T-cell (primary cell): ENCODE results near the gene PADI2. TPM values are rescaled to one million over a fixed set of nuclear protein-coding genes. Genes with fewer than 3 reads are reported as not detected.

Source experiments
- ATAC-seq, 4 experiments: fragments of 200-7000 bp in 3 of 4; fragments of 150-1000 bp in 1 of 4; cut with Tn5 transposase; replicated peaks in 1 of 4; 1 replicate in 3 of 4; 2 replicates in 1 of 4; pipeline ENCODE4 v1.10.0; 2021; ENCODE audit warnings: moderate library complexity in 3 of 4, mild to moderate bottlenecking in 2 of 4, moderate number of reproducible peaks in 1 of 4
- CTCF ChIA-PET, 2 donors: fragments of 300-600 bp; sonication (Branson Sonifier 250); formaldehyde crosslinking; loops; one replicate each; lab custom pipeline; 2022; ENCODE audit warnings: antibody characterized with exemption in 2 of 2; lab: Charles Lee
- POLR2A ChIA-PET, 2 donors: fragments of 300-600 bp; sonication (Branson Sonifier 250); formaldehyde crosslinking; loops; one replicate each; lab custom pipeline; 2022; ENCODE audit warnings: antibody characterized with exemption in 2 of 2; lab: Charles Lee
- DNase-seq, 35 experiments: peaks; one replicate each; pipeline versions ENCODE4 v3.0.0 to v3.0.0-alpha.2; 2013 to 2023
- H3K27ac ChIP-seq: one replicate; pipeline ENCODE4 v1.5.1; 2013; ENCODE audit warnings: low read length
- H3K27me3 ChIP-seq, 2 experiments: replicated peaks in 1 of 2; 1 replicate in 1 of 2; 2 replicates in 1 of 2; pipeline versions ENCODE4 v1.6.1 to v1.7.0; 2013; ENCODE audit warnings: low read length in 1 of 2, mixed read lengths in 1 of 2; ENCODE audit not compliant: control insufficient read depth in 2 of 2, insufficient read depth in 2 of 2; ENCODE audit errors: extremely low read depth in 1 of 2
- H3K36me3 ChIP-seq, 2 donors: 1 replicate in 1 of 2; 2 replicates in 1 of 2; pipeline versions ENCODE4 v1.6.1 to v1.7.0; 2013; ENCODE audit warnings: low read length in 1 of 2; ENCODE audit not compliant: control insufficient read depth in 2 of 2, insufficient read depth in 1 of 2; ENCODE audit errors: extremely low read depth in 1 of 2
- H3K4me1 ChIP-seq, 2 experiments: 1 replicate in 1 of 2; 2 replicates in 1 of 2; pipeline versions ENCODE4 v1.6.1 to v1.7.0; 2013; ENCODE audit warnings: low read length in 2 of 2, mixed read lengths in 1 of 2; ENCODE audit not compliant: insufficient read depth in 2 of 2, control insufficient read depth in 1 of 2; ENCODE audit errors: extremely low read depth in 1 of 2
- H3K4me3 ChIP-seq, 2 donors: 1 replicate in 1 of 2; 2 replicates in 1 of 2; pipeline versions ENCODE4 v1.5.1 to v1.7.0; 2013; ENCODE audit warnings: mild to moderate bottlenecking in 2 of 2, low read length in 1 of 2, moderate library complexity in 1 of 2; ENCODE audit not compliant: control insufficient read depth in 1 of 2; ENCODE audit errors: extremely low read depth in 1 of 2
- H3K9me3 ChIP-seq: 2 replicates; pipeline ENCODE4 v1.7.0; 2013
- H3K27ac Mint-ChIP-seq, 2 donors: one replicate each; pipeline ENCODE4 v1.8.0; 2020 to 2021; ENCODE audit warnings: mild to moderate bottlenecking in 2 of 2, mixed read lengths in 2 of 2
- H3K27me3 Mint-ChIP-seq, 2 donors: one replicate each; pipeline ENCODE4 v1.8.0; 2021 to 2022; ENCODE audit warnings: mixed read lengths in 2 of 2
- H3K36me3 Mint-ChIP-seq: one replicate; pipeline ENCODE4 v1.8.0; 2021; ENCODE audit warnings: mixed read lengths
- H3K4me1 Mint-ChIP-seq, 3 donors: one replicate each; pipeline ENCODE4 v1.8.0; 2020 to 2022; ENCODE audit warnings: mixed read lengths in 3 of 3, mild to moderate bottlenecking in 1 of 3
- H3K4me3 Mint-ChIP-seq, 3 donors: one replicate each; pipeline ENCODE4 v1.8.0; 2020 to 2022; ENCODE audit warnings: mild to moderate bottlenecking in 3 of 3, mixed read lengths in 3 of 3, moderate library complexity in 3 of 3
- H3K9me3 Mint-ChIP-seq, 3 donors: one replicate each; pipeline ENCODE4 v1.8.0; 2020 to 2022; ENCODE audit warnings: mixed read lengths in 3 of 3
- WGBS: methylation state at CpG from one replicate; pipeline ENCODE4 v1.1.5; 2013; ENCODE audit warnings: missing lambda C conversion rate; ENCODE audit not compliant: insufficient coverage; 5-methylcytosine and 5-hydroxymethylcytosine counted together
- total RNA-seq, 35 experiments: library from RNA in 6 of 35; stranded (reverse) in 6 of 35; fragments of 120-200 nt in 1 of 35; gene quantifications; one replicate each; pipeline versions ENCODE4 v1.2.1 to v1.2.4 and lab custom pipeline; 2013 to 2026

Gene PADI2
- total RNA-seq, 5 donors from 2014 or later (not counting 1 experiment from before 2014, with no cell fraction given) = 0.23 to 0.35 (median 0.30) TPM; not detected in 2

- Mint-ChIP-seq H3K36me3 (no peaks in the 10 kb centered on the region), H3K4me3 (no peak overlapping the region), H3K27me3 (peaks cover 2 to 7% of the 10 kb centered on the region in 2 donors), H3K27ac (no peak overlapping the region), H3K9me3 (no peaks in the 10 kb centered on the region), H3K4me1 (no peaks in the 10 kb centered on the region)
- WGBS = 82% methylated on average over 14 of the region's 16 CpGs
- Histone ChIP-seq H3K9me3 (no peaks in the 10 kb centered on the region), H3K4me3 (no peak overlapping the region), H3K27me3 (peaks cover 0 to 12% of the 10 kb centered on the region in 2 experiments), H3K27ac (no peak overlapping the region), H3K36me3 (no peaks in the 10 kb centered on the region), H3K4me1 (no peaks in the 10 kb centered on the region)
- POLR2A ChIA-PET = no interaction called here
- no peak for DNase-seq
- no peak for ATAC-seq
- CTCF ChIA-PET = no interaction called here
These were observed 44.8 kb upstream of the PADI2 start for GRCh38 chr1:17163789-17164666.

GRCh38 chr1:17163371-17163770 is 44.1 kb upstream of the PADI2 start:
- H3K27me3 Mint-ChIP-seq = peaks cover 2 to 7% of the 10 kb centered on the region in 2 donors
- no peaks in the 10 kb centered on the region for H3K36me3 Mint-ChIP-seq
- ChIA-PET CTCF (no interaction called here), POLR2A (no interaction called here)
- H3K4me3 Mint-ChIP-seq = no peak overlapping the region
- H3K9me3 Mint-ChIP-seq = no peaks in the 10 kb centered on the region
- ATAC-seq (no peak), DNase-seq (no peak)
- 100% methylated on average over 3 of the region's 7 CpGs for WGBS
- Histone ChIP-seq H3K9me3 (no peaks in the 10 kb centered on the region), H3K27ac (no peak overlapping the region), H3K4me1 (no peaks in the 10 kb centered on the region), H3K4me3 (no peak overlapping the region), H3K36me3 (no peaks in the 10 kb centered on the region), H3K27me3 (peaks cover 0 to 12% of the 10 kb centered on the region in 2 experiments)
- no peaks in the 10 kb centered on the region for H3K4me1 Mint-ChIP-seq
- no peak overlapping the region for H3K27ac Mint-ChIP-seq

- no peak overlapping the region for H3K27ac Mint-ChIP-seq
- H3K4me3 ChIP-seq = no peak overlapping the region
- H3K4me1 Mint-ChIP-seq = no peaks in the 10 kb centered on the region
- H3K36me3 ChIP-seq = no peaks in the 10 kb centered on the region
- peaks cover 0 to 12% of the 10 kb centered on the region in 2 experiments for H3K27me3 ChIP-seq
- H3K9me3 Mint-ChIP-seq = no peaks in the 10 kb centered on the region
- H3K9me3 ChIP-seq = no peaks in the 10 kb centered on the region
- H3K36me3 Mint-ChIP-seq = no peaks in the 10 kb centered on the region
- H3K4me1 ChIP-seq = no peaks in the 10 kb centered on the region
- ChIA-PET POLR2A (no interaction called here), CTCF (no interaction called here)
- no peak overlapping the region for H3K27ac ChIP-seq
- DNase-seq (no peak), ATAC-seq (no peak)
- 86% methylated on average over 4 of the region's 7 CpGs for WGBS
- H3K27me3 Mint-ChIP-seq = peaks cover 2 to 7% of the 10 kb centered on the region in 2 donors
- no peak overlapping the region for H3K4me3 Mint-ChIP-seq
These were observed 43.7 kb upstream of the PADI2 start for GRCh38 chr1:17162941-17163340.

GRCh38 chr1:17161926-17162800 is 42.9 kb upstream of the PADI2 start:
- ATAC-seq (no peak), DNase-seq (no peak)
- peaks cover 0 to 12% of the 10 kb centered on the region in 2 experiments for H3K27me3 ChIP-seq
- Mint-ChIP-seq H3K4me1 (no peaks in the 10 kb centered on the region), H3K27ac (no peak overlapping the region), H3K9me3 (peaks cover 0 to 7% (median 0%) of the 10 kb centered on the region in 3 donors), H3K4me3 (no peak overlapping the region), H3K27me3 (peaks cover 2 to 4% of the 10 kb centered on the region in 2 donors), H3K36me3 (no peaks in the 10 kb centered on the region)
- H3K27ac ChIP-seq = no peak overlapping the region
- H3K36me3 ChIP-seq = no peaks in the 10 kb centered on the region
- H3K4me3 ChIP-seq = no peak overlapping the region
- H3K9me3 ChIP-seq = peaks cover 3% of the 10 kb centered on the region
- POLR2A ChIA-PET = no interaction called here
- H3K4me1 ChIP-seq = no peaks in the 10 kb centered on the region
- CTCF ChIA-PET = no interaction called here
- 88% methylated on average over 16 of the region's 20 CpGs for WGBS

DNA sequence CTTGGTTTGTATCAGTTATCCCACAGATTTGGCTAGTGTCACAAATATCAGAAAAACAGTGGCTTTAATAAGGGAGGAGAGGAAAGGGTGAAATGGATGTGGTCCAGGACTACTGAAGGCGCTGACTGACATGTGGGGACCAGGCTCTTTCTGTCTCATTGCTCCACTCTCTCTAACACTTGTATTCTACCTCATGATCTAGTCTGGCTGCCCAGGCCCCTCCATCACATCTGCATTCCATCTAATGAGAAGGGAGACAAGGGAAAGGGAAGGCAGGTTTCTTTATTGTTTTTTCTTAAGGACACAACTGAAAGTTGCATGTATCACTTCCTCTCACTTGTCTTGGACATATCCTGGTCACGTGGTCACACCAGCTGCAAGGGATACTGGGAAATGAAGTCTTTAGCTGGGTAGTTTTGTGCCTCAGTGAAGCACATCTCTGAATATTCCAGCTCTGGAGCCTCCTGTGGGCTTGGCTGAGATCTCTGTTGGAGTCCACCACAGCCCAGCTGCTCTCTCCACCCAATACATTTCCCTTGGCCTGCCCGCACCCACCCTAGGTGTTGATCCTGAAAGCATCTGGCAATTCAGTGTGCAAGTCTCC is 42.0 kb upstream of the PADI2 start:
- WGBS = 100% methylated on average over 1 of the region's 3 CpGs
- DNase-seq (no peak), ATAC-seq (no peak)
- POLR2A ChIA-PET = no interaction called here
- Mint-ChIP-seq H3K27me3 (peaks cover 0 to 4% of the 10 kb centered on the region in 2 donors), H3K9me3 (peaks cover 0 to 9% (median 4%) of the 10 kb centered on the region in 3 donors), H3K36me3 (peaks cover 4% of the 10 kb centered on the region), H3K4me3 (no peak overlapping the region), H3K27ac (no peak overlapping the region), H3K4me1 (no peaks in the 10 kb centered on the region)
- H3K4me1 ChIP-seq = no peaks in the 10 kb centered on the region
- H3K9me3 ChIP-seq = peaks cover 3% of the 10 kb centered on the region
- H3K27ac ChIP-seq = no peak overlapping the region
- CTCF ChIA-PET = no interaction called here
- H3K36me3 ChIP-seq = no peaks in the 10 kb centered on the region
- H3K27me3 ChIP-seq = peaks cover 0 to 9% of the 10 kb centered on the region in 2 experiments
- no peak overlapping the region for H3K4me3 ChIP-seq

GRCh38 chr1:17158961-17159360 is 39.7 kb upstream of the PADI2 start:
- Histone ChIP-seq H3K4me3 (no peak overlapping the region), H3K27ac (no peak overlapping the region), H3K4me1 (no peaks in the 10 kb centered on the region), H3K27me3 (peaks cover 0 to 6% of the 10 kb centered on the region in 2 experiments), H3K9me3 (peaks cover 3% of the 10 kb centered on the region), H3K36me3 (peaks cover 0 to 3% of the 10 kb centered on the region in 2 donors)
- H3K4me3 Mint-ChIP-seq = no peak overlapping the region
- no peak overlapping the region for H3K27ac Mint-ChIP-seq
- DNase-seq (no peak), ATAC-seq (no peak)
- WGBS = 100% methylated on average over 1 of the region's 2 CpGs
- no peaks in the 10 kb centered on the region for H3K4me1 Mint-ChIP-seq
- POLR2A ChIA-PET = no interaction called here
- H3K27me3 Mint-ChIP-seq = peaks cover 4 to 6% of the 10 kb centered on the region in 2 donors
- peaks cover 8 to 25% (median 25%) of the 10 kb centered on the region in 3 donors for H3K9me3 Mint-ChIP-seq
- H3K36me3 Mint-ChIP-seq = peaks cover 20% of the 10 kb centered on the region
- CTCF ChIA-PET = no interaction called here
